Measurements from ENCODE around the gene PIMREG. TPM values are rescaled to one million over a fixed set of nuclear protein-coding genes. Genes with fewer than 3 reads are reported as not detected.

The PIMREG gene
- polyA plus RNA-seq, 1 donor from 2014 or later: 6.0 TPM

GRCh38 chr17:6415616-6416015 is 28.6 kb upstream of the PIMREG start:
- no peaks in the 10 kb centered on the region for H3K27me3 ChIP-seq (ENCODE audit: insufficient read depth, low read depth, low read length)
- H3F3A ChIP-seq (ENCODE audit: insufficient read depth, low read length, poor library complexity, severe bottlenecking): no peaks in the 10 kb centered on the region
- TF ChIP-seq SMC3 (conservative IDR thresholded peaks at IDR 0.05; ENCODE audit: poor library complexity): no peak
- no peak for TF ChIP-seq CTCF (IDR thresholded peaks at IDR 0.05; ENCODE audit: poor library complexity, severe bottlenecking)
- no peaks in the 10 kb centered on the region for H4K20me1 ChIP-seq (ENCODE audit: insufficient read depth)
- no peak overlapping the region for H2AFZ ChIP-seq (ENCODE audit: low read depth, low read length)
- no peaks in the 10 kb centered on the region for H3K9me3 ChIP-seq (ENCODE audit: low read length)
- H3K4me3 ChIP-seq (ENCODE audit: low read length): no peak overlapping the region
- H3K36me3 ChIP-seq (ENCODE audit: insufficient read depth, low read length): no peaks in the 10 kb centered on the region
- no peak overlapping the region for H3K27ac ChIP-seq (ENCODE audit: low read length)
- H3K4me2 ChIP-seq (ENCODE audit: low read length): no peak overlapping the region
- no peaks in the 10 kb centered on the region for H3K9me2 ChIP-seq (ENCODE audit: insufficient read depth, low read length)
- H3K79me2 ChIP-seq (replicated peaks; ENCODE audit: insufficient read depth, low read length): no peaks in the 10 kb centered on the region
- no peak overlapping the region for H3K9ac ChIP-seq (ENCODE audit: low read length)

- H2AFZ ChIP-seq (ENCODE audit: low read depth, low read length): no peak overlapping the region
- H3K79me2 ChIP-seq (replicated peaks; ENCODE audit: insufficient read depth, low read length): no peaks in the 10 kb centered on the region
- no peak overlapping the region for H3K4me2 ChIP-seq (ENCODE audit: low read length)
- H3K9ac ChIP-seq (ENCODE audit: low read length): no peak overlapping the region
- no peak overlapping the region for H3K27ac ChIP-seq (ENCODE audit: low read length)
- H3K9me3 ChIP-seq (ENCODE audit: low read length): no peaks in the 10 kb centered on the region
- no peak for TF ChIP-seq EP300 (conservative IDR thresholded peaks at IDR 0.05; ENCODE audit: poor library complexity, severe bottlenecking)
- TF ChIP-seq SMC3 (conservative IDR thresholded peaks at IDR 0.05; ENCODE audit: poor library complexity): peak; percentile 44
- peak; percentile 45 for TF ChIP-seq CTCF (IDR thresholded peaks at IDR 0.05; ENCODE audit: poor library complexity, severe bottlenecking)
- TF ChIP-seq TAF1 (IDR thresholded peaks at IDR 0.05; ENCODE audit: low read depth): no peak
- no peaks in the 10 kb centered on the region for H3K36me3 ChIP-seq (ENCODE audit: insufficient read depth, low read length)
- H3K27me3 ChIP-seq (ENCODE audit: insufficient read depth, low read depth, low read length): no peaks in the 10 kb centered on the region
- H4K20me1 ChIP-seq (ENCODE audit: insufficient read depth): no peaks in the 10 kb centered on the region
- no peaks in the 10 kb centered on the region for H3F3A ChIP-seq (ENCODE audit: insufficient read depth, low read length, poor library complexity, severe bottlenecking)
- no peaks in the 10 kb centered on the region for H3K9me2 ChIP-seq (ENCODE audit: insufficient read depth, low read length)
- no peak overlapping the region for H3K4me3 ChIP-seq (ENCODE audit: low read length)
These were observed 24.0 kb upstream of the PIMREG start for GRCh38 chr17:6420173-6420641.

- Histone ChIP-seq H4K20me1 (ENCODE audit: insufficient read depth) (no peaks in the 10 kb centered on the region), H3K9me3 (ENCODE audit: low read length) (no peaks in the 10 kb centered on the region), H3K36me3 (ENCODE audit: insufficient read depth, low read length) (no peaks in the 10 kb centered on the region), H3K4me2 (ENCODE audit: low read length) (no peak overlapping the region), H3K27me3 (ENCODE audit: insufficient read depth, low read depth, low read length) (no peaks in the 10 kb centered on the region), H3K4me3 (ENCODE audit: low read length) (no peak overlapping the region), H2AFZ (ENCODE audit: low read depth, low read length) (no peak overlapping the region), H3K27ac (ENCODE audit: low read length) (no peak overlapping the region), H3K79me2 (replicated peaks; ENCODE audit: insufficient read depth, low read length) (no peaks in the 10 kb centered on the region), H3K9me2 (ENCODE audit: insufficient read depth, low read length) (no peaks in the 10 kb centered on the region), H3F3A (ENCODE audit: insufficient read depth, low read length, poor library complexity, severe bottlenecking) (no peaks in the 10 kb centered on the region), H3K9ac (ENCODE audit: low read length) (no peak overlapping the region)
- TF ChIP-seq MXI1 (conservative IDR thresholded peaks at IDR 0.05; ENCODE audit: poor library complexity, severe bottlenecking) (no peak), CTCF (IDR thresholded peaks at IDR 0.05; ENCODE audit: poor library complexity, severe bottlenecking) (peak; percentile 97), SMC3 (conservative IDR thresholded peaks at IDR 0.05; ENCODE audit: poor library complexity) (peak; percentile 100), RAD21 (conservative IDR thresholded peaks at IDR 0.05) (peak; percentile 100)
These were observed 22.3 kb upstream of the PIMREG start for GRCh38 chr17:6421700-6422604.

All from neural cell (in vitro differentiated cells).